Measurements from ENCODE around the gene ZFYVE9.

DNA sequence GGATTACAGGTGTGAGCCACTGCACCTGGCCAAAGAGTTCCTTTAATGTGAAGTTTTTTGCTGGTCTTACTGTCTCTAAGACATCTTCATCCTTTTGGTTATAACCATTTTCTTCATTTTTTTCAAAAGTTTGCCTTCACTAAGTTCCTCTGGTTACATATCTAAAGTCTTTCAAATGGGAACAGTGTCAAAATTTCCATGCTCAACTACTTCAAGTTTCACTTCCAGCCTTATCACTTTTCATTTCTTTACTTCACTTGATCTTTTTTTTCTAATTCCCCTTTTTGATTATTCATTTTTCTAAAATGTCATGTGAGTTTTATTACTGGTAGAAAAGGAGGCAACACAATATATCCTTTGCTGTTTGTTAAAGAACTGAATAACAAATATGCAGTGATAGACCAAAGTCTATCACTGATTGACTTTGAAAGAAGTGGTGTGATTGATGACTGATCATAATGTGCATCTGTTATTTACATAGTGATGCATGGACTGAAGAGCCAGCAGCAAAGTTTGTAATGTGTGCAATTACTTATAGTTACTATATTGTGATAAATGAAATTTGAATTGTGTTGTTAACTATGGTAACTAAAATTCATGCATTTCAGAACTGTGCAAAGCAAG is 16.0 kb upstream of the ZFYVE9 start:
- TF ChIP-seq, protein P1, sequence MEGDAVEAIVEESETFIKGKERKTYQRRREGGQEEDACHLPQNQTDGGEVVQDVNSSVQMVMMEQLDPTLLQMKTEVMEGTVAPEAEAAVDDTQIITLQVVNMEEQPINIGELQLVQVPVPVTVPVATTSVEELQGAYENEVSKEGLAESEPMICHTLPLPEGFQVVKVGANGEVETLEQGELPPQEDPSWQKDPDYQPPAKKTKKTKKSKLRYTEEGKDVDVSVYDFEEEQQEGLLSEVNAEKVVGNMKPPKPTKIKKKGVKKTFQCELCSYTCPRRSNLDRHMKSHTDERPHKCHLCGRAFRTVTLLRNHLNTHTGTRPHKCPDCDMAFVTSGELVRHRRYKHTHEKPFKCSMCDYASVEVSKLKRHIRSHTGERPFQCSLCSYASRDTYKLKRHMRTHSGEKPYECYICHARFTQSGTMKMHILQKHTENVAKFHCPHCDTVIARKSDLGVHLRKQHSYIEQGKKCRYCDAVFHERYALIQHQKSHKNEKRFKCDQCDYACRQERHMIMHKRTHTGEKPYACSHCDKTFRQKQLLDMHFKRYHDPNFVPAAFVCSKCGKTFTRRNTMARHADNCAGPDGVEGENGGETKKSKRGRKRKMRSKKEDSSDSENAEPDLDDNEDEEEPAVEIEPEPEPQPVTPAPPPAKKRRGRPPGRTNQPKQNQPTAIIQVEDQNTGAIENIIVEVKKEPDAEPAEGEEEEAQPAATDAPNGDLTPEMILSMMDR (conservative IDR thresholded peaks at IDR 0.05; ENCODE audit: low read length), result no peak
- no peak for TF ChIP-seq EZH2phosphoT487 (IDR thresholded peaks at IDR 0.05; ENCODE audit: borderline replicate concordance)

Measured in Loucy (cell line).